IMR-90 (cell line): ENCODE results near the gene KBTBD13. TPM values are rescaled to one million over a fixed set of nuclear protein-coding genes. Genes with fewer than 3 reads are reported as not detected.

Source experiments
- ATAC-seq: fragments of 200-7000 bp; cut with Tn5 transposase; 2 replicates; pipeline ENCODE4 v1.9.1; 2020; ENCODE audit warnings: low read depth, mild to moderate bottlenecking, moderate library complexity
- BruUV-seq: library from RNA; stranded (reverse); fragments of 400-500 nt; replicated peaks from 2 replicates; lab custom pipeline; 2021; lab: Mats Ljungman, UMichigan
- CTCF ChIA-PET: fragments of 300-600 bp; formaldehyde crosslinking; extraction: SDS; loops from one replicate; lab custom pipeline; 2021; ENCODE audit warnings: antibody characterized with exemption; lab: Yijun Ruan, JAX
- POLR2A ChIA-PET: fragments of 300-600 bp; sonication (Branson Sonifier 250); formaldehyde crosslinking; loops from one replicate; lab custom pipeline; 2022; ENCODE audit warnings: antibody characterized with exemption; ENCODE audit not compliant: unreplicated experiment; lab: Charles Lee
- DNase-seq: peaks from one replicate; pipeline ENCODE4 v3.0.0; 2013
- H2AFZ ChIP-seq: replicated peaks from 2 replicates; pipeline ENCODE3; 2013; ENCODE audit warnings: low read length, mild to moderate bottlenecking; ENCODE audit not compliant: poor library complexity
- H2AK5ac ChIP-seq: 2 replicates; pipeline ENCODE4 v1.6.1; 2013; ENCODE audit warnings: low read depth, low read length, inconsistent platforms
- H2AK9ac ChIP-seq: replicated peaks from 2 replicates; pipeline ENCODE3; 2013; ENCODE audit warnings: mild to moderate bottlenecking, low read depth, low read length, moderate library complexity; ENCODE audit not compliant: poor library complexity
- H2BK120ac ChIP-seq: 2 replicates; pipeline ENCODE4 v1.6.1; 2013; ENCODE audit warnings: low read depth, low read length, inconsistent platforms
- H2BK15ac ChIP-seq: 3 replicates; pipeline ENCODE4 v1.6.1; 2013; ENCODE audit warnings: low read depth, low read length, inconsistent platforms
- H2BK20ac ChIP-seq: 2 replicates; pipeline ENCODE4 v1.6.1; 2013; ENCODE audit warnings: low read depth, mild to moderate bottlenecking, inconsistent platforms, low read length, moderate library complexity
- H2BK5ac ChIP-seq: 2 replicates; pipeline ENCODE4 v1.6.1; 2013; ENCODE audit warnings: mild to moderate bottlenecking, low read depth, low read length, inconsistent platforms; ENCODE audit not compliant: poor library complexity, severe bottlenecking
- H3K14ac ChIP-seq: replicated peaks from 2 replicates; pipeline ENCODE4 v1.6.1; 2013; ENCODE audit warnings: low read depth, low read length, inconsistent platforms
- H3K18ac ChIP-seq: 2 replicates; pipeline ENCODE4 v1.6.1; 2013; ENCODE audit warnings: low read depth, low read length, control low read depth
- H3K23ac ChIP-seq: 2 replicates; pipeline ENCODE4 v1.6.1; 2013; ENCODE audit warnings: low read depth, low read length, inconsistent platforms
- H3K27ac ChIP-seq: 2 replicates; pipeline ENCODE4 v1.5.1; 2013; ENCODE audit warnings: mild to moderate bottlenecking, control low read depth, low read length; ENCODE audit not compliant: insufficient read depth
- H3K27me3 ChIP-seq: 2 replicates; pipeline ENCODE4 v1.6.1; 2013; ENCODE audit warnings: low read length; ENCODE audit not compliant: control insufficient read depth, insufficient read depth
- H3K36me3 ChIP-seq: 2 replicates; pipeline ENCODE4 v1.6.1; 2013; ENCODE audit warnings: low read length, mixed read lengths; ENCODE audit not compliant: control insufficient read depth, insufficient read depth
- H3K4ac ChIP-seq: 2 replicates; pipeline ENCODE4 v1.6.1; 2013; ENCODE audit warnings: low read depth, low read length, inconsistent platforms
- H3K4me1 ChIP-seq: 2 replicates; pipeline ENCODE4 v1.6.1; 2013; ENCODE audit warnings: low read length, mixed read lengths; ENCODE audit not compliant: control insufficient read depth, insufficient read depth
- H3K4me2 ChIP-seq: 2 replicates; pipeline ENCODE4 v1.6.1; 2013; ENCODE audit warnings: low read depth, mild to moderate bottlenecking, control low read depth, low read length, moderate library complexity
- H3K4me3 ChIP-seq: 2 replicates; pipeline ENCODE4 v1.5.1; 2013; ENCODE audit warnings: low read depth, mild to moderate bottlenecking, control low read depth, low read length, moderate library complexity; ENCODE audit not compliant: insufficient read depth
- H3K56ac ChIP-seq: 2 replicates; pipeline ENCODE4 v1.6.1; 2013; ENCODE audit warnings: low read length, inconsistent platforms; ENCODE audit not compliant: insufficient read depth; ENCODE audit errors: extremely low read depth
- H3K79me1 ChIP-seq, 2 experiments: 2 replicates each; pipeline ENCODE4 v1.6.1; 2013; ENCODE audit warnings: low read length in 2 of 2, inconsistent platforms in 1 of 2, low read depth in 1 of 2
- H3K9ac ChIP-seq: 2 replicates; pipeline ENCODE4 v1.6.1; 2013; ENCODE audit warnings: low read depth, low read length, control low read depth
- H3K9me1 ChIP-seq: 2 replicates; pipeline ENCODE4 v1.6.1; 2013; ENCODE audit warnings: low read length, inconsistent platforms; ENCODE audit not compliant: insufficient read depth
- H3K9me3 ChIP-seq: 2 replicates; pipeline ENCODE4 v1.6.1; 2013; ENCODE audit warnings: low read length; ENCODE audit not compliant: control insufficient read depth, insufficient read depth
- H4K20me1 ChIP-seq: 2 replicates; pipeline ENCODE4 v1.6.1; 2013; ENCODE audit warnings: low read length, inconsistent platforms; ENCODE audit not compliant: insufficient read depth
- H4K5ac ChIP-seq: 2 replicates; pipeline ENCODE4 v1.6.1; 2013; ENCODE audit warnings: mild to moderate bottlenecking, low read depth, low read length, control low read depth
- H4K8ac ChIP-seq, 2 experiments: 2 replicates each; pipeline ENCODE4 v1.6.1; 2013; ENCODE audit warnings: low read depth in 2 of 2, low read length in 2 of 2, control low read depth in 1 of 2, inconsistent platforms in 1 of 2
- H4K91ac ChIP-seq: 2 replicates; pipeline ENCODE4 v1.6.1; 2013; ENCODE audit warnings: low read depth, low read length, inconsistent platforms; ENCODE audit not compliant: insufficient read depth
- BHLHE40 ChIP-seq: fragments of 150-350 bp; IDR thresholded peaks from 2 replicates; pipeline ENCODE4 v1.6.1; 2016; ENCODE audit warnings: mild to moderate bottlenecking, low read depth, low read length
- CEBPB ChIP-seq: IDR thresholded peaks from 2 replicates; pipeline ENCODE4 v1.6.1; 2012; ENCODE audit warnings: low read depth, low read length, improper control_type of control experiment
- CHD1 ChIP-seq: IDR thresholded peaks from 2 replicates; pipeline ENCODE4 v1.6.1; 2012; ENCODE audit warnings: low read depth, low read length, improper control_type of control experiment
- CTCF ChIP-seq: conservative IDR thresholded peaks from 2 replicates; pipeline ENCODE4 v1.5.1; 2012; ENCODE audit warnings: mild to moderate bottlenecking, low read depth, low read length, improper control_type of control experiment
- ELK1 ChIP-seq: fragments of 150-350 bp; IDR thresholded peaks from 2 replicates; pipeline ENCODE4 v1.6.1; 2016; ENCODE audit warnings: low read depth, mild to moderate bottlenecking, low read length, moderate library complexity, borderline replicate concordance
- FOS ChIP-seq: fragments of 150-350 bp; IDR thresholded peaks from 2 replicates; pipeline ENCODE4 v1.6.1; 2016; ENCODE audit warnings: low read depth, low read length
- MAZ ChIP-seq: IDR thresholded peaks from 2 replicates; pipeline ENCODE4 v1.6.1; 2012; ENCODE audit warnings: low read depth, mild to moderate bottlenecking, low read length, improper control_type of control experiment, moderate library complexity, borderline replicate concordance
- POLR2A ChIP-seq: IDR thresholded peaks from 2 replicates; pipeline ENCODE4 v1.6.1; 2012; ENCODE audit warnings: mild to moderate bottlenecking, low read depth, low read length
- RAD21 ChIP-seq: IDR thresholded peaks from 2 replicates; pipeline ENCODE4 v1.6.1; 2012; ENCODE audit warnings: low read length, improper control_type of control experiment
- RFX5 ChIP-seq: IDR thresholded peaks from 2 replicates; pipeline ENCODE4 v1.8.0; 2012; ENCODE audit warnings: low read depth, mild to moderate bottlenecking, low read length, moderate library complexity
- SMC3 ChIP-seq: fragments of 150-350 bp; IDR thresholded peaks from 2 replicates; pipeline ENCODE4 v1.6.1; 2016; ENCODE audit warnings: low read depth, mild to moderate bottlenecking, antibody characterized with exemption, low read length, moderate library complexity
- USF2 ChIP-seq: fragments of 150-350 bp; IDR thresholded peaks from 2 replicates; pipeline ENCODE4 v1.6.1; 2017; ENCODE audit warnings: mild to moderate bottlenecking, antibody characterized with exemption, low read length, low read depth
- WGBS, 2 experiments: methylation state at CpG; one replicate each; pipeline versions ENCODE4 v1.1.5 to v1.1.7; 2013; ENCODE audit warnings: missing lambda C conversion rate in 2 of 2; ENCODE audit not compliant: insufficient read length in 1 of 2; ENCODE audit errors: extremely low coverage in 2 of 2; 5-methylcytosine and 5-hydroxymethylcytosine counted together
- dilution Hi-C: fragments of 300-500 bp; cut with HindIII; formaldehyde crosslinking; loops from one replicate; pipeline ENCODE4 v1.14.3; 2018; ENCODE audit warnings: low sequenced_read_pairs; ENCODE audit not compliant: unreplicated experiment
- in situ Hi-C: fragments of 300-500 bp; cut with MboI; formaldehyde crosslinking; loops from 3 replicates; pipeline ENCODE4 v1.14.3; 2019; ENCODE audit warnings: low sequenced_read_pairs, inconsistent platforms, mixed read lengths
- intact Hi-C: fragments of 100-400 bp; cut with micrococcal nuclease; formaldehyde crosslinking; loops from 2 replicates; pipeline ENCODE4 v1.10.0; 2022
- polyA plus RNA-seq, 3 experiments: library from polyadenylated mRNA; depleted of rRNA; stranded (reverse); fragments of >200 nt; gene quantifications; 2 replicates each; pipeline ENCODE4 v1.2.3, GENCODE V29; 2012; ENCODE audit warnings: low replicate concordance in 1 of 3
- total RNA-seq: library from RNA; depleted of rRNA; stranded (reverse); fragments of >200 nt; gene quantifications from 2 replicates; pipeline ENCODE4 v1.2.3, GENCODE V29; 2012

The KBTBD13 gene
- total and polyA plus RNA-seq, 2 of the 4 experiments (the other 2 are of a cell fraction): not detected

- no peak overlapping the region for H2AK9ac ChIP-seq
- no peaks in the 10 kb centered on the region for H4K20me1 ChIP-seq
- H2BK5ac ChIP-seq: no peak overlapping the region
- H4K5ac ChIP-seq: no peak overlapping the region
- no peak overlapping the region for H4K91ac ChIP-seq
- H3K9me1 ChIP-seq: peaks cover 2% of the 10 kb centered on the region; the same call in 1 of the 2 replicates
- H3K79me1 ChIP-seq: no peaks in the 10 kb centered on the region
- H3K56ac ChIP-seq: no peak overlapping the region
- WGBS, 2 experiments: 100% methylated on average over 1 of the region's 11 CpGs; no CpG with 5 or more reads in 1 of the 2 experiments
- H3K23ac ChIP-seq: no peak overlapping the region
- H3K4me3 ChIP-seq: no peak overlapping the region
- no peak overlapping the region for H3K14ac ChIP-seq
- dilution Hi-C loops: no loop called here
- H2BK120ac ChIP-seq: no peak overlapping the region
- no peaks in the 10 kb centered on the region for H3K36me3 ChIP-seq
- no peak overlapping the region for H3K9ac ChIP-seq
- H2AFZ ChIP-seq: no peak overlapping the region
- in situ Hi-C loops: loop anchor here (10.0 kb wide), 2 partner anchors 50 to 240 kb away; no protein-coding TSS in a partner anchor
- H3K4me2 ChIP-seq: no peak overlapping the region
- H3K18ac ChIP-seq: no peak overlapping the region
- peaks cover 3% of the 10 kb centered on the region; the same call in 1 of the 2 replicates for H3K4me1 ChIP-seq
- DNase-seq: no peak
- no peak overlapping the region for H4K8ac ChIP-seq
- no peak overlapping the region for H3K27ac ChIP-seq
- H3K27me3 ChIP-seq: no peaks in the 10 kb centered on the region
- H2AK5ac ChIP-seq: no peak overlapping the region
- ATAC-seq: no peak
- no peak overlapping the region for H3K4ac ChIP-seq
- no peak overlapping the region for H2BK20ac ChIP-seq
- no peak overlapping the region for H2BK15ac ChIP-seq
- H3K9me3 ChIP-seq: no peaks in the 10 kb centered on the region
- CTCF ChIA-PET: interaction anchor here (1.4 to 2.0 kb wide), 3 partner anchors 8 to 49 kb away, joined by 7 to 21 read pairs (median 9); no protein-coding TSS in a partner anchor
- intact Hi-C loops: loop anchor here (5.0 to 10.0 kb wide), 3 partner anchors 148 to 302 kb away; no protein-coding TSS in a partner anchor
- POLR2A ChIA-PET: interaction anchor here (0.6 kb wide), 1 partner anchor 270 kb away, joined by 3 read pairs; the partner anchor contains the start of gene RNU5B-1
- no TSS peak for BruUV-seq
- TF ChIP-seq CTCF: no peak
- no peak for TF ChIP-seq RFX5
- no peak for TF ChIP-seq FOS
- no peak for TF ChIP-seq CHD1
- no peak for TF ChIP-seq BHLHE40
- no peak for TF ChIP-seq SMC3
- TF ChIP-seq RAD21: no peak
- no peak for TF ChIP-seq CEBPB
- TF ChIP-seq USF2: no peak
- no peak for TF ChIP-seq MAZ
- no peak for TF ChIP-seq ELK1
- no peak for TF ChIP-seq POLR2A
These were observed 41.8 kb upstream of the KBTBD13 start for GRCh38 chr15:65034719-65035118.
